Gastrocnemius medialis (tissue), 4 donors: ENCODE measurements around the gene CARM1.

Source experiments
- POLR2A ChIP-seq, 2 donors: fragments of 450-650 bp; IDR thresholded peaks; one replicate each; pipeline ENCODE4 v1.6.1; 2017; ENCODE audit warnings: antibody characterized with exemption in 2 of 2, mild to moderate bottlenecking in 2 of 2, moderate library complexity in 2 of 2
- TF ChIP-seq, protein P1 (sequence below), 5 experiments: fragments of 450-650 bp in 3 of 5; fragments of 200-600 bp in 2 of 5; sonication (generic) in 2 of 5; IDR thresholded peaks in 4 of 5; conservative IDR thresholded peaks in 1 of 5; 1 replicate in 4 of 5; 2 replicates in 1 of 5; pipeline ENCODE4 v1.5.1; 2016 to 2019; ENCODE audit warnings: antibody characterized with exemption in 5 of 5, mild to moderate bottlenecking in 3 of 5, moderate library complexity in 3 of 5

DNA sequence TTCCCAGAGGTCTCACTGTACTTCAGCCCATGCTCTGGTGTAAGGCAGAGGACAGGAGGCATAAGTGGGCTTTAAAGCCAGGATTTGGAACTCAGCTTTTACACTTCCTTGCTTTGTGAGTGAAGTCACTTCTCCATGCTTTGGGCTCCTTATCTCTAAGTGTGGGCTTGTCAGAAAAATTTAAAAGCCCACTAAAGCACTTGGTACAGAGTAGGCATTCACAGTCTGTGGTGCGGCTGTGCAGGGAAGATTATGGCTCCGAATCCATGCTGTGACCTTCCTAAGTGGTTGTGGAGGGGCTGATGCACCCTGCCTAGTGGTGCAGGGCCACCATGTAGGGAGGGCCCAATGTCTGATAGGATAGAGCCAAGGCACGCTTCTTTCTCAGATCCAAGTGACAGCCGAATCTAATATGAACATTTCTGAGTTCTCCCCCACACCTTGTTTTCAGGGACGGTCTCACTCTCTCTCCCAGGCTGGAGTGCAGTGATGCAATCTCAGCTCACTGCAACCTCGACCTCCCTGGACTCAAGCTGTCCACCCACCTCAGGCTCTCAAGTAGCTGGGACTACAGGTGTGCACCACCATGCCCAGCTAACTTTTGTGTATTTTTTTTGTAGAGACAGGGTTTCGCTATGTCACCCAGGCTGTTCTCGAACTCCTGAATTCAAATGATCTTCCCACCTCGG is 64.2 kb downstream of the CARM1 start:
- TF ChIP-seq, protein P1, sequence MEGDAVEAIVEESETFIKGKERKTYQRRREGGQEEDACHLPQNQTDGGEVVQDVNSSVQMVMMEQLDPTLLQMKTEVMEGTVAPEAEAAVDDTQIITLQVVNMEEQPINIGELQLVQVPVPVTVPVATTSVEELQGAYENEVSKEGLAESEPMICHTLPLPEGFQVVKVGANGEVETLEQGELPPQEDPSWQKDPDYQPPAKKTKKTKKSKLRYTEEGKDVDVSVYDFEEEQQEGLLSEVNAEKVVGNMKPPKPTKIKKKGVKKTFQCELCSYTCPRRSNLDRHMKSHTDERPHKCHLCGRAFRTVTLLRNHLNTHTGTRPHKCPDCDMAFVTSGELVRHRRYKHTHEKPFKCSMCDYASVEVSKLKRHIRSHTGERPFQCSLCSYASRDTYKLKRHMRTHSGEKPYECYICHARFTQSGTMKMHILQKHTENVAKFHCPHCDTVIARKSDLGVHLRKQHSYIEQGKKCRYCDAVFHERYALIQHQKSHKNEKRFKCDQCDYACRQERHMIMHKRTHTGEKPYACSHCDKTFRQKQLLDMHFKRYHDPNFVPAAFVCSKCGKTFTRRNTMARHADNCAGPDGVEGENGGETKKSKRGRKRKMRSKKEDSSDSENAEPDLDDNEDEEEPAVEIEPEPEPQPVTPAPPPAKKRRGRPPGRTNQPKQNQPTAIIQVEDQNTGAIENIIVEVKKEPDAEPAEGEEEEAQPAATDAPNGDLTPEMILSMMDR (IDR thresholded peaks at IDR 0.05 in 4 of 5, conservative IDR thresholded peaks at IDR 0.05 in 1 of 5), result no peak
- no peak for TF ChIP-seq POLR2A (IDR thresholded peaks at IDR 0.05)
